Tibial nerve (tissue), 3 donors: ENCODE measurements around the gene AXIN1.

Experiments used
- CTCF ChIP-seq, 5 experiments: fragments of 200-600 bp in 3 of 5; fragments of 450-650 bp in 2 of 5; sonication (generic) in 3 of 5; IDR thresholded peaks; one replicate each; pipeline ENCODE4 v1.5.1; 2016 to 2019; ENCODE audit warnings: antibody characterized with exemption in 5 of 5, mild to moderate bottlenecking in 3 of 5, moderate library complexity in 2 of 5
- POLR2A ChIP-seq, 2 donors: fragments of 450-650 bp; IDR thresholded peaks; one replicate each; pipeline ENCODE4 v1.6.1; 2017; ENCODE audit warnings: antibody characterized with exemption in 2 of 2, mild to moderate bottlenecking in 2 of 2, moderate library complexity in 2 of 2

GRCh38 chr16:361872-362701 is 9.6 kb upstream of the AXIN1 start:
- TF ChIP-seq CTCF (IDR thresholded peaks at IDR 0.05) (peak; percentile 56 to 76 (median 62)), POLR2A (IDR thresholded peaks at IDR 0.05) (no peak)
